ENCODE results near the gene RIN1. TPM values are rescaled to one million over a fixed set of nuclear protein-coding genes. Genes with fewer than 3 reads are reported as not detected.

Gene RIN1
- total and polyA plus RNA-seq, 2 donors (not counting 1 experiment from before 2014, with no cell fraction given), result 0.72 to 1.7 TPM

GRCh38 chr11:66334605-66335442, 1.4 kb downstream of the RIN1 start:
- TF ChIP-seq CTCF (IDR thresholded peaks at IDR 0.05) (no peak), EZH2 (IDR thresholded peaks at IDR 0.05; ENCODE audit: borderline replicate concordance, insufficient read depth, low read depth, low read length, poor library complexity, severe bottlenecking) (no peak)
- peaks cover 0 to 24% of the 10 kb centered on the region in 2 experiments for H3K36me3 ChIP-seq (replicated peaks in 1 of 2; ENCODE audit: control extremely low read depth in 1 of 2, control insufficient read depth in 1 of 2, extremely low read depth in 1 of 2, insufficient read depth in 2 of 2, low read length in 1 of 2)
- no peaks in the 10 kb centered on the region for H3K9me3 ChIP-seq (ENCODE audit: control extremely low read depth in 1 of 3, control insufficient read depth in 2 of 3, insufficient read depth in 1 of 3, low read length in 2 of 3)
- no peak overlapping the region for H3K27ac ChIP-seq (ENCODE audit: low read length in 2 of 2)
- ChIA-PET CTCF (interaction anchor here (0.5 to 3.0 kb wide), 4 partner anchors 23 to 54 kb away, joined by 3 to 24 read pairs (median 7); no protein-coding TSS in a partner anchor), POLR2A (interaction anchor here (2.0 kb wide), 1 partner anchor 23 kb away, joined by 4 read pairs; no protein-coding TSS in a partner anchor)
- H3K79me2 ChIP-seq (ENCODE audit: control insufficient read depth, insufficient read depth, low read length), result no peaks in the 10 kb centered on the region
- peaks cover 15 to 25% of the 10 kb centered on the region in 2 donors for H3K4me1 ChIP-seq (ENCODE audit: control insufficient read depth in 2 of 2, insufficient read depth in 2 of 2, low read length in 2 of 2)
- peaks cover 0 to 9% (median 3%) of the 10 kb centered on the region in 4 experiments for H3K27me3 ChIP-seq (replicated peaks in 1 of 4; ENCODE audit: control extremely low read depth in 1 of 4, control insufficient read depth in 3 of 4, insufficient read depth in 4 of 4, low read length in 3 of 4)
- no peaks in the 10 kb centered on the region for H3K27me3 Mint-ChIP-seq
- H3K4me2 ChIP-seq (replicated peaks; ENCODE audit: low read depth, low read length, poor library complexity, severe bottlenecking), result no peak overlapping the region
- H3K27ac Mint-ChIP-seq, result no peak overlapping the region
- intact Hi-C loops (cut with micrococcal nuclease), result no loop called here
- H4K20me1 ChIP-seq (ENCODE audit: control insufficient read depth, insufficient read depth, low read length, poor library complexity, severe bottlenecking), result peaks cover 4% of the 10 kb centered on the region
- DNase-seq (peak; percentile 28), ATAC-seq (ENCODE audit: low read depth) (no peak)
- peak overlapping the region; percentile 57 for H3K4me3 Mint-ChIP-seq
- 85% methylated on average over 41 of the region's 42 CpGs for WGBS (ENCODE audit: insufficient coverage)
- peaks cover 21% of the 10 kb centered on the region for H3K4me1 Mint-ChIP-seq
- no peak overlapping the region for H3K9ac ChIP-seq (ENCODE audit: low read length)
- no peaks in the 10 kb centered on the region for H3K9me3 Mint-ChIP-seq (ENCODE audit: insufficient read depth)
- no peak overlapping the region for H3K4me3 ChIP-seq (ENCODE audit: control extremely low read depth in 1 of 5, extremely low read depth in 1 of 5, insufficient read depth in 1 of 5, low read depth in 2 of 5, low read length in 4 of 5)
- no peak overlapping the region for H2AFZ ChIP-seq (ENCODE audit: insufficient read depth, low read depth, low read length, poor library complexity, severe bottlenecking)
